SKM-1 treated with dmso at 0.1 percent for 144 hours (cell line): Measurements from ENCODE around the gene SERPINA1.
"Not testable (repeated sequence)": the region's sequence is repeated elsewhere in the genome, so short reads cannot be mapped to it uniquely, and the experiment has no call there.

Experiments
- DNase-seq: peaks from one replicate; lab custom pipeline; 2025; ENCODE audit not compliant: unreplicated experiment; lab: John Stamatoyannopoulos, UW

Gene SERPINA1

GRCh38 chr14:94348836-94349235, 39.6 kb downstream of the SERPINA1 start:
- DNase-seq = no peak

DNA sequence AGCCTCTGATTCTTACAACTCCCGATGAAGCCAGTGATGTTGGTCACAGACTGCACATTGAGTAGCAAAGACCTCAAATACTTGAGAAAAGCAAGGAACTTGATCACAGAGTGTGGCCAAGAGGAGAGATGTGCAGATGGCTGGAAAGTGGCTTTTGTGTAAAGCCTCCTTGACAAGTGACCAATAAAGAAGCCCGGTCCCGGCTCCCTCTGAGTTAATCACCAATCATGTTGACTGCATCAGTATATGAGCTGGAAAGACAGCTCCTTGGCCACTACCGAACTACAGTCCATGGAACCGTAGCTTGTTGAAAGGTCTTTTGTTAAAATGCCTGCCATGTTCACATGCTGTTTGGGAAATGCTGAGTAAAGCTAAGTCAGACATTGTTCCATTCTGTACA, 41.6 kb downstream of the SERPINA1 start:
- no peak for DNase-seq

GRCh38 chr14:94346065-94346786, 42.2 kb downstream of the SERPINA1 start:
- not testable (repeated sequence) for DNase-seq

DNA sequence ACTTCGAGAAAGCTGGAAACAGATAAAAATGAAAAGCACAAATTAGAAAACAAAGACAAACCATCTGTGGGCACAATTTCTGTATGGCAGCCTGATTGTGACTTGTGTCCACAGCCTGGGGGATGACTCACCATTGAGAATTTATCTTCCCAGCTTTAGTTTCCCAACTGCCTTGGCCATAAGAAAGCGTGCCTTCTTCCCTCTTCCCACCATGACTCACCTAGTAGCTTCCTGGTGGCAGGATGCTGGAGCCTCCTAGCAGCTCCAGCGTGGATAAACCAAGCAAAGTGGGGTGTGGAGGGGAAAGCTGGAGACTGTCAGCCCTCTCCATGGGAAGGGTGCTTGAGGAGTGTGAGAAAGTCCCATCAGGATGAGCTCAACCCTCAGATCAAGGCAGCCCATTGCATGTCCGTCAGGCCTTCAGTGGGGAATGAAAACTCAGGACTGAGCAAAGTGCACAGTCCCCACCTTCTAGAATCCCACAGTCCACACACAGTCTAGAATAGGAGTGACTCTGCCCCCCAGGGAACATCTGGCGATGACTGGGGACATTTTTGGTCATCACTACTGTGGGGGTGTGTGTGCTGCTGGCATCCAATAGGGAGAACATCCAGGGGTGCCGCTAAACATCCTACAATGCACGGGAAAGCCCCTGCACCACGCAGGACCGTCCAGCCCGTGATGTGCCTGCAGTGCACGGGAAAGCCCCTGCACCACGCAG, 42.9 kb downstream of the SERPINA1 start:
- DNase-seq = no peak

DNA sequence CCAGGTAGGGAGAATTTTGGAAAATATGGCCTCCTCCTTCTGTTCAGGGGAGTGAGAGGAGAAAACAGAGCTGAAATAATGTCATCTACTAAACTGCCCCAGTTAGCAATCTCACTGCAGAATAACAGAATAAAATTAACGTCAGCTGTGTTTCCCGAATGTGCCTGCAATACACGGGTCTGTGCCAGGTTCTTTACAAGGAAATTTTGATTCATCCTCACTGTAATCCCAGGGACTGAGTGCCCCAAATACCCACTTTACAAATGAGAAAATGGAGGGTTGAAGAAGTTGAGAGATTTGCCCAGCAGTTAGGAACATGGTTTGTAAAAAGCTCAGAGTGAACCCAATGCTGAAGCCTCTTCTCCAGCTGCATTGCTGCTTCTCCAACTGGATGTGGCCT, 44.0 kb downstream of the SERPINA1 start:
- no peak for DNase-seq

- peak; percentile 9 for DNase-seq
Observed at GRCh38 chr14:94343238-94344005, 45.0 kb downstream of the SERPINA1 start.

- DNase-seq = no peak
Observed at GRCh38 chr14:94342334-94342934, 46.0 kb downstream of the SERPINA1 start.

DNA sequence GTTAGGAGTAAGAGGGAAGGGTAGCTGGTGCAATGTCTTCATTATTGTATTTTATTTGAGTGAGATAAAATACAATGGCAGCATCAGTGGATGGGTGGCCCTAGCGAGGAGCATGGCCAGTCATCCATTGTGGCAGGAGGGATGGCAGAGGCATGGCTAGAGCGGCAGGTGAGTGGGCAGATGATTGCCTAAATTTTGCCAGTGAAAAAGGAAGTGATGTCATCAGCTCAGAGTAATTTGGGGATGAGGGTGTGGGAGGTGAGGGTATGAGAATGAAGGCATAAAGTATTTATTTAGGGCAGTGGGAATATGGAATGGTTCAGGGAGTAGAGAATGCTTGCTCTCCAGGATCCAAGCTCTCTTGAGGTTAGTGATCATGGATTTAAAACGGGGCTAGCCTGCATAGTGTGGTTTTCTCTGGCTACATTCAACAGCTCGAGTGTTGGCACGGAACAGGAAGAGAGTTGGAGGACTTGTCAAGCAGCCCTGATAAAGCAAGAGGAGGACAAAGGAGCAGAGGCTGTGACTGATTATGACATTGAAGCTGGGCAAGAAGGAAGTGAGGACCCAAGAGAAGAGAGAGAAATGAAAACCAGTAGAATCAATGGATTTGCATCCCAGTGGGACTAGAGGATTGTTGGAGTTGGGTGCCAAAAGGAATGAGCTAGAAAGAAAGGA, 46.6 kb downstream of the SERPINA1 start:
- DNase-seq = no peak

- DNase-seq = no peak
Observed at GRCh38 chr14:94340533-94340932, 47.9 kb downstream of the SERPINA1 start.

DNA sequence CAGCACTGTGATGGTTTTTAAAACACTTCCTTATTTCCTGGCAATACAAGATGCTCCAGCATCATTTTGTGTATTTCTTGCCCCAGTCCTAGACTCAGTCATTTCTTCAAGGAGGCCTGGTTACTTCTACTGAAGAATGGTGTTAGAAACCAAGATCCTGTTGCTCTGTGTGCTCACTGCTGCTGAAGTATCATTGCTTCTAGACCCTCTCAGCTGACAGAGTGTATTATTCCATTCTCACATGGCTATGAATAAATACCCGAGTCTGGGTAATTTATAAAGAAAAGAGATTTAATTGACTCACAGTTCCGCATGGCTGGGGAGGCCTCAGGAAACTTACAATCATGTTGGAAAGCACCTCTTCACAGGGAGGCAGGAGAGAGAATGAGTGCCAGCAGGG, 50.4 kb downstream of the SERPINA1 start:
- DNase-seq = no peak

- DNase-seq = no peak
Observed at GRCh38 chr14:94337274-94337673, 51.1 kb downstream of the SERPINA1 start.

GRCh38 chr14:94334872-94335271, 53.5 kb downstream of the SERPINA1 start:
- no peak for DNase-seq

- no peak for DNase-seq
Observed at GRCh38 chr14:94332587-94332986, 55.8 kb downstream of the SERPINA1 start.

GRCh38 chr14:94332063-94332583, 56.3 kb downstream of the SERPINA1 start:
- DNase-seq = no peak

- DNase-seq = no peak
Observed at GRCh38 chr14:94331462-94331861, 56.9 kb downstream of the SERPINA1 start.

DNA sequence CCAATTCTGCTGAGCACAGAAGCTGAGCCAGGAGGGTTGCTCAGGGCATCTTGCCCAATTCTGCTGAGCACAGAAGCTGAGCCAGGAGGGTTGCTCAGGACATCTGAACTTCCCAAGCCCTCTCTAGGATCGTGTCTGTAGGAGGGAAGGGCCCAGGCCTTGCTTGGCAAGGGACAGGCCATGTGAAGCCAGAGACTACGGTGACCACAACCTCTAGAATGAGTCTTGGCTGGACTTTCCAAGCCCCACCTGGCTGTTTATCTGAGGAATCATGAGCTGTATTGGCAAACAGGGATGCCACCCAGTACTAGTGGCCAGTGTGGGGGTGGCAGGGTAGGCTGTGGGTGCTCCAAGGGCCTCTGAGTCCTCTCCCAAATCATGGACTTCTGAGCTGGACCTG, 57.5 kb downstream of the SERPINA1 start:
- no peak for DNase-seq

GRCh38 chr14:94330432-94330831, 58.0 kb downstream of the SERPINA1 start:
- no peak for DNase-seq

DNA sequence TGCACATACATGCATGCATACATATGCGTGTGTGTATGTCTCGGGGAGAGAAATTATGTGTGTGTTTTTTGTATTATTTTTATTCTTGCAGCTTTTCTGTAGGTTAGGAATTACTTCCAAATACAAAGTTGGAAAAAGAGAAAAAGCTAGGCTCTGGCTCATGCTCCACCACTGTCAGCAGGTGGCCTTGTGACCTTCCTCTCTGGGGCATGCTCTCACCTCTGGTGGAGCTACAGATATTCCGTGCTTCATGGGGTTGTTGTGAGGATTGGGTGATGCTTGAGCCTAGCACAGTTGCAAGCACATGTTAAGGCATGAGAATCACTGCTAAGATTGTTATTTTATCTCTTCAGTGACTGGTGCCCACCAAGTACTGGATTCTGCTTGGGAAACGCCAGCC, 58.5 kb downstream of the SERPINA1 start:
- no peak for DNase-seq

DNA sequence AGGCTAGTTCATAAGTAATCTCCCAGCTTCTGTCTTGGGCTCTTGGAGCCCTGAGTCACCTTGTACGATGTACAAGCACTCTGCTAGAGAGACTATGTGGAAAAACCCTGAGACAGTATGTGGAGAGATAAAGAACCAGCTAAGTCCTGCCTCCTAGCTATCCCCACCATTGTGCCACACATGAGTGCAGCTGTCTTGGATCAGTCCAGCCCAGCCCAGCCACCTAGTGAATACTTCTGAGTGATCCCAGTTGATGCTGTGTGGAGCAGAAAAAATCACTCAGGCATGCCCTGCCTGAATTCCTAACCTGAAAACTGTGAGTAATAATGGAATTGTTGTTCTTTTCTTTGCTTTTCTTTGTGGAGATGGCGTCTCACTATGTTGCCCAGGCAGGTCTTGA, 60.2 kb downstream of the SERPINA1 start:
- DNase-seq = no peak
